ENCODE results near the gene HOTAIR.

- TF ChIP-seq POLR2A (IDR thresholded peaks at IDR 0.05; ENCODE audit: low read depth, low read length) (no peak), CTCF (IDR thresholded peaks at IDR 0.05; ENCODE audit: extremely low read depth in 1 of 2, insufficient read depth in 1 of 2, low read depth in 1 of 2, low read length in 2 of 2) (no peak), EZH2 (IDR thresholded peaks at IDR 0.05; ENCODE audit: borderline replicate concordance, low read depth, low read length, severe bottlenecking) (no peak), POLR2AphosphoS5 (IDR thresholded peaks at IDR 0.05; ENCODE audit: insufficient read depth, low read depth, low read length) (no peak), JUN (IDR thresholded peaks at IDR 0.05; ENCODE audit: borderline replicate concordance, insufficient read depth, insufficient read length, low read depth) (no peak), FOS (IDR thresholded peaks at IDR 0.05; ENCODE audit: borderline replicate concordance, insufficient read depth, low read length) (no peak)
These were observed 25.8 kb downstream of the HOTAIR start for GRCh38 chr12:53948650-53949593.
